ENCODE measurements around the gene PIGM. TPM values are rescaled to one million over a fixed set of nuclear protein-coding genes. Genes with fewer than 3 reads are reported as not detected.
A peak's percentile ranks its signal among the peaks of the same experiment; 100 is the strongest.

PIGM gene
- total and polyA plus RNA-seq, 2 of the 13 experiments (the other 11 are each of a cell fraction or from before 2014, with no cell fraction given): 3.4 to 4.6 TPM

DNA sequence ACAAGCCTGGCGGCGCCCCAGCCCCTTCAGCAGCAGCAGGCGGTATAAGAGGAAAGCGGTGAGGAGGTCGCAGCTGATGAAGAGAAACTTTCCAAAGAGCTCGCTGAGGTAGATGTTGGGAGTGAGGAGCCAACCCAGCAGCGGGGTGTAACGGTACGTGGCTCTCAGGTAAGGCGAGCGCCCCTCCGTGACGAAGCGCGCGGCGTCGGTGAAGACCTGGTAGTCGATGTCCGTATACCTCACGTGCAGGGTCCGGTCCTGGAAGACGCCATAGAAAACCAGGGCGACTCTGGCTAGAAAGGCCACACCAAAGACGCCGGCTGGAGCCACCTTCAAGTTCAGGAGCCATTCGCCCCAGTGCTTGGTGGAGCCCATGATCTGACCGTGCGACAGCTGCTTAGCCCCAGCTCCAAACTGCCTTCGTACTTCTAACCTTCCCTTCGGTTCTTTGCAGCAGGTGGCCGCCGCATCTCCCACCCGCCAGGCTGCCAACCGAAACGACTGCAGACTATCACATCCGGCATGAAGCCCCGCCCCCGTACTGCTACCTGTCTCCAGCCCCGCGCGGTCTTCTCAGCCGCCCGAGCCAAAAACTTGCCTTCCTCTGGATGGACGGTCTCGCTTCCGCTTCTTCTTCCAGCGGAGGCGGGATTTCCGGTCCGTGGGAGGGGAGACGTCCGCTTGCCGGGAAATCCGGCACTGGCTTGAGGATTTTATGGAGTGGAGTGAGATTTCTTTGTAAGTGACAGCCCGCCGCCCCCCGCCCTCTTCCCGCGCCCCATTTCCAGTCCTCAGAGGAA lies at the start of gene PIGM (continued):
- peak; percentile 62; the same call in 1 of the 2 replicates for TF ChIP-seq SIN3A (IDR thresholded peaks at IDR 0.05; ENCODE audit: borderline replicate concordance, low read depth, low read length)
- TF ChIP-seq SALL1 (CRISPR knock-in tag; IDR thresholded peaks at IDR 0.05): peak; percentile 66; the same call in 1 of the 2 replicates
- TF ChIP-seq, protein P1, sequence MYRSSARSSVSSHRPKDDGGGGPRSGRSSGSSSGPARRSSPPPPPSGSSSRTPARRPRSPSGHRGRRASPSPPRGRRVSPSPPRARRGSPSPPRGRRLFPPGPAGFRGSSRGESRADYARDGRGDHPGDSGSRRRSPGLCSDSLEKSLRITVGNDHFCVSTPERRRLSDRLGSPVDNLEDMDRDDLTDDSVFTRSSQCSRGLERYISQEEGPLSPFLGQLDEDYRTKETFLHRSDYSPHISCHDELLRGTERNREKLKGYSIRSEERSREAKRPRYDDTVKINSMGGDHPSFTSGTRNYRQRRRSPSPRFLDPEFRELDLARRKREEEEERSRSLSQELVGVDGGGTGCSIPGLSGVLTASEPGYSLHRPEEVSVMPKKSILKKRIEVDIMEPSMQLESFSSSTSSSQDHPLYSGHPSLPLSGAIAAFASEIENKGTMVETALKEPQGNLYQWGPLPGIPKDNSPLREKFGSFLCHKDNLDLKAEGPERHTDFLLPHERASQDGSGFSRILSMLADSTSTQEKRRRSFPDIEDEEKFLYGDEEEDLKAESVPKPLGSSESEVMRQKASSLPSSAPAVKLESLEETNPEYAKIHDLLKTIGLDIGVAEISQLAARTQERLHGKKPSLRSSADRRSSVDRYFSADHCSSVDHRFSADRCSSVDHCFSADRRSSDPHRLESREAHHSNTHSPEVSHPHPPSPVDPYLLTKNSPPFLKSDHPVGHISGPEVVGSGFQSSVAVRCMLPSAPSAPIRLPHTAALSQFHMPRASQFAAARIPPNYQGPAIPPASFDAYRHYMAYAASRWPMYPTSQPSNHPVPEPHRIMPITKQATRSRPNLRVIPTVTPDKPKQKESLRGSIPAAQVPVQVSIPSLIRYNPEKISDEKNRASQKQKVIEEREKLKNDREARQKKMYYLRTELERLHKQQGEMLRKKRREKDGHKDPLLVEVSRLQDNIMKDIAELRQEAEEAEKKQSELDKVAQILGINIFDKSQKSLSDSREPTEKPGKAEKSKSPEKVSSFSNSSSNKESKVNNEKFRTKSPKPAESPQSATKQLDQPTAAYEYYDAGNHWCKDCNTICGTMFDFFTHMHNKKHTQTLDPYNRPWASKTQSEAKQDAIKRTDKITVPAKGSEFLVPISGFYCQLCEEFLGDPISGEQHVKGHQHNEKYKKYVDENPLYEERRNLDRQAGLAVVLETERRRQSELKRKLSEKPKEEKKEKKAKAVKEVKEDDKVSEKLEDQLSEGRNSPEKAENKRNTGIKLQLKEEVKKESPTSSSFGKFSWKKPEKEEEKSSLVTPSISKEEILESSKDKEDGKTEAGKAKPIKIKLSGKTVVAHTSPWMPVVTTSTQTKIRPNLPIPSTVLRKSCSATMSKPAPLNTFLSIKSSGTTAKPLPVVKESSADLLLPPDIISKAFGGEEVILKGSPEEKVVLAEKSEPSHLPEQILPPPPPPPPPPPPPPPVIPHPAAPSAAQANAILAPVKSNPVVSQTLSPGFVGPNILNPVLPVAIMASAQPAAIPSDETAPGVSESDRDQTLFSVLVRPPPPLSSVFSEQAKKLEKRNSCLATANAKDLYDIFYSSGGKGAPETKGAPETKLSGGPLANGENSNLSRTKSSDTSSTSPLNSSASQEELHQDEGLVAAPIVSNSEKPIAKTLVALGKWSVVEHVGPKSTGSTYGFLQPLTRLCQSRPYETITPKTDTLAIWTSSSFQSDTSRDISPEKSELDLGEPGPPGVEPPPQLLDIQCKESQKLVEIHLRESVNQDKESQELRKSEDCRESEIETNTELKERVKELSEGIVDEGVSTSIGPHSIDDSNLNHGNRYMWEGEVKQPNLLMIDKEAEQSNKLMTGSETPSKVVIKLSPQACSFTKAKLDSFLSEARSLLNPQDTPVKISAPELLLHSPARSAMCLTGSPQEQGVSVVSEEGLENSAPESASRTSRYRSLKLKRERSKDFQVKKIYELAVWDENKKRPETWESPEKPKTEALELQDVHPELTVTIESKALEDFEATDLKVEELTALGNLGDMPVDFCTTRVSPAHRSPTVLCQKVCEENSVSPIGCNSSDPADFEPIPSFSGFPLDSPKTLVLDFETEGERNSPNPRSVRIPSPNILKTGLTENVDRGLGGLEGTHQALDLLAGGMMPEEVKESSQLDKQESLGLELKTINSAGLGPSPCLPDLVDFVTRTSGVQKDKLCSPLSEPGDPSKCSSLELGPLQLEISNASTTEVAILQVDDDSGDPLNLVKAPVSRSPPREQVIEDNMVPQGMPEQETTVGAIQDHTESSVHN (CRISPR knock-in tag; IDR thresholded peaks at IDR 0.05): no peak
- no peak for TF ChIP-seq NFE2L1 (CRISPR knock-in tag; IDR thresholded peaks at IDR 0.05; ENCODE audit: borderline replicate concordance)
- no peak for TF ChIP-seq TCF7L2 (IDR thresholded peaks at IDR 0.05; ENCODE audit: low read depth, low read length)
- TF ChIP-seq ZFP36L1 (CRISPR knock-in tag; IDR thresholded peaks at IDR 0.05): no peak; the same call in 1 of the 2 replicates
- TF ChIP-seq ZBTB21 (CRISPR knock-in tag; IDR thresholded peaks at IDR 0.05): no peak
- peak; percentile 63; the same call in 1 of the 2 replicates for TF ChIP-seq MYC (CRISPR knock-in tag; IDR thresholded peaks at IDR 0.05; ENCODE audit: borderline replicate concordance)
- TF ChIP-seq ZNF737 (CRISPR knock-in tag; IDR thresholded peaks at IDR 0.05; ENCODE audit: borderline replicate concordance): no peak
- no peak for TF ChIP-seq HOXA9 (CRISPR knock-in tag; IDR thresholded peaks at IDR 0.05; ENCODE audit: borderline replicate concordance)
- peak; percentile 67; the same call in 1 of the 2 replicates for TF ChIP-seq DR1 (CRISPR knock-in tag; IDR thresholded peaks at IDR 0.05)
- no peak for TF ChIP-seq SIN3B (IDR thresholded peaks at IDR 0.05; ENCODE audit: low read length)
- no peak for TF ChIP-seq PAF1 (CRISPR knock-in tag; IDR thresholded peaks at IDR 0.05)
- no peak for TF ChIP-seq ZNF12 (CRISPR knock-in tag; IDR thresholded peaks at IDR 0.05)
- TF ChIP-seq, protein P2, sequence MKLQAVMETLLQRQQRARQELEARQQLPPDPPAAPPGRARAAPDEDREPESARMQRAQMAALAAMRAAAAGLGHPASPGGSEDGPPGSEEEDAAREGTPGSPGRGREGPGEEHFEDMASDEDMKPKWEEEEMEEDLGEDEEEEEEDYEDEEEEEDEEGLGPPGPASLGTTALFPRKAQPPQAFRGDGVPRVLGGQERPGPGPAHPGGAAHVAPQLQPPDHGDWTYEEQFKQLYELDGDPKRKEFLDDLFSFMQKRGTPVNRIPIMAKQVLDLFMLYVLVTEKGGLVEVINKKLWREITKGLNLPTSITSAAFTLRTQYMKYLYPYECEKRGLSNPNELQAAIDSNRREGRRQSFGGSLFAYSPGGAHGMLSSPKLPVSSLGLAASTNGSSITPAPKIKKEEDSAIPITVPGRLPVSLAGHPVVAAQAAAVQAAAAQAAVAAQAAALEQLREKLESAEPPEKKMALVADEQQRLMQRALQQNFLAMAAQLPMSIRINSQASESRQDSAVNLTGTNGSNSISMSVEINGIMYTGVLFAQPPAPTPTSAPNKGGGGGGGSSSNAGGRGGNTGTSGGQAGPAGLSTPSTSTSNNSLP (IDR thresholded peaks at IDR 0.05; ENCODE audit: low read depth, low read length): peak; percentile 65; the same call in 1 of the 2 replicates
- TF ChIP-seq PRMT3 (CRISPR knock-in tag; IDR thresholded peaks at IDR 0.05; ENCODE audit: borderline replicate concordance, low read depth): no peak
- no peak for TF ChIP-seq TOE1 (CRISPR knock-in tag; IDR thresholded peaks at IDR 0.05)
- no peak for TF ChIP-seq FOXM1 (CRISPR knock-in tag; IDR thresholded peaks at IDR 0.05)
